Activated T-cell treated with anti-CD3 and anti-CD28 coated beads for 24 hours (primary cell): Measurements from ENCODE around the gene STOML1.
A peak's percentile ranks its signal among the peaks of the same experiment; 100 is the strongest.

Source experiments
- DNase-seq: peaks from one replicate; pipeline ENCODE4 v3.0.0-alpha.2; 2020; ENCODE audit warnings: low read depth

Gene STOML1, protein sequence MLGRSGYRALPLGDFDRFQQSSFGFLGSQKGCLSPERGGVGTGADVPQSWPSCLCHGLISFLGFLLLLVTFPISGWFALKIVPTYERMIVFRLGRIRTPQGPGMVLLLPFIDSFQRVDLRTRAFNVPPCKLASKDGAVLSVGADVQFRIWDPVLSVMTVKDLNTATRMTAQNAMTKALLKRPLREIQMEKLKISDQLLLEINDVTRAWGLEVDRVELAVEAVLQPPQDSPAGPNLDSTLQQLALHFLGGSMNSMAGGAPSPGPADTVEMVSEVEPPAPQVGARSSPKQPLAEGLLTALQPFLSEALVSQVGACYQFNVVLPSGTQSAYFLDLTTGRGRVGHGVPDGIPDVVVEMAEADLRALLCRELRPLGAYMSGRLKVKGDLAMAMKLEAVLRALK

DNA sequence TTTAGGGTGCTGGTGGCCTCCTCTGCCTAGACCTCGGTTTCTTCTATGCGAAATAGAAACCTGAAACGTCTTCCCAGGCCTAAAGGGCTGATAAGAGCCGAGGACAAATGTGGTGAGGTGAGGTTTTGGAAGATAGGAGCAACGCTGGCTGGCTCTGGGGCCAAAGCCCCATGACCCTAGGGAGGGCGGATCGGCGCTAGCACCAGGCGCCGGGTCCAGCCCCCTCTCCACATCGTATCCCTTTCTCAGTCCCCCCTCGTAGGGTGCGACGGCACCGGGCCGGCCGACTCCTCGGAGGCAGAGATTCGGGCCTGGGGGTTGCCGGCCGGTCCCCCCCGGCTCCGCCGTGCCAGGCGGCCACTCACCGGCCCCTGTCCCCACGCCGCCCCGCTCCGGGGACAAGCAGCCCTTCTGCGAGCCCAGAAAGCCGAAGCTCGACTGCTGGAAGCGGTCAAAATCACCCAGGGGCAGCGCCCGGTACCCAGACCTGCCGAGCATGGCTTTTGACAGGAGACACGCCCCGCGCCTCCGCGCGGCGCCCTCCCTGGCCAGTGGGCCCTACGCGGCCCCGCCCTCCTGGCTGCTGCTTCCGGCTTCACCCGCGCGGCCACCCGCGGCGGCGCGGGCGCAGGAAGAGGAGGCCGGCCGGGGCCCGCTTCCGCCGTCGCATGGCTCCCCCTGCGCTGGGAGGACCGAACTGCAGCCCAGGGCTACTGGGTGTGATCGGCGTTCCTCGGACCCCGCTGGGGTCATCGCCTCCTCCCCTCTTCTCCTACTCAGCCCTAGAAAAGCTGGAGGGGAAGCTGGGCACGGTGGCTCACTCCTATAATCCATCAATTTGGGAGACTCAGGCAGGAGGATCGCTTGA lies at the start of gene STOML1:
Gene STOML1 (minus strand): TSS at position 570 of the 868 bp plus-strand sequence. CDS start 72 bp downstream, at position 498.
- peak; percentile 94 for DNase-seq

DNA sequence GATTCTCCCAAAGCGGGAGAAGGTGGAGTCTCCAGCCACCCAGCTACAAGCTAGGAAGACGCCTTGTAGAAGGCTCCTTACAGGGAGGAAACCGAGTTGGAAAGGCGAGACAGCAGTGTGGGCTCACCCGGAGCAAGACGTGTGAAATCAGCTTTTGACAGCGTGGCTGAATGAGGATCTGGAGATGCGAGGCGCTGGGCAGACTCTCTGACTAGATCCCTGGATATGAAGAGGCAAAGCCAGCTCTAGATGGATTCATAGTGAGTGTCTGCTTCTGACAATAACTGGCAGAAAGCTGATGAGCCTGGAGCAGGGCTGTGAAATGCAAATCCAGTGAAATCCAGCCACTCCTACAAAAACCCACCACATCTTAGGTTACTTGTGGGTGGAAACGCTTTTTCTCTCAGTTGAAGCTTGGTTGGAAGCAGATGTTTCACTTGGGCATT lies 49.2 kb upstream of the STOML1 start:
- no peak for DNase-seq

DNA sequence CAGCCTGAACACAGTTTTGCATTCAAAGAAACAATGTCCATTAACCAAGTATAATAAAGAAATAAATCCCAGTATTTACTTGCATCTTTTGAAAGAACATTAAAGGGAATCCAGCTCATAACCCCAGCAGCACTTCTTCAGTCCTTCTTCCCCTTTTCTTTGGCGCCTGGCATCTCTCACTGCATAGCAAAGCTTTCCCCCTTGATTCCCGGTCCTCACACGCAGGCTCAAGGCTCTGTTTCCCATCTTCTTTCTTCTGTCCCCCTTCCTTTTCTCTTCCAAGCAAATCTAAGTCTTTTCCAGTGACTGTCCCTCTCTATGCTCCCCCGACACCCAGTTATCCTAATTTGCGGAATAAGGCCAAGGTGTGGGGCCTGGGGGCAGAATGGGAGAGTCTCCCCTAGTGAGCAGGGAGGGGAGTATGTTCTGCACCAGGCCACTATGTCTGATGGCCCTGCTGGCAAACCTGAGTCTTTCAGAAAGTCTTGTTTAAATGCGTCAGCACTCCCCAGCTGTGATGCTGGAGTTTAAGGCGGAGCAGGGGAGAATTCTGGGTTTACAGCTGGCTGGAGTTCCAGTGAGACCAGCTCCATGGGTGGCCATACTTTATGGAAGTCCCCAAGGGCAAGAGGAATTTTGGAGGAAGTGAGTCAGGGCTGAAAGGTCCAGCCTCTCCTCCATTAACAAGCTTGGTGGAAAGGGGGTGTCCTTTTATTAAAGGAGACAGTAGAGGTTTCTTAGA lies 48.2 kb upstream of the STOML1 start:
- DNase-seq, result no peak

DNA sequence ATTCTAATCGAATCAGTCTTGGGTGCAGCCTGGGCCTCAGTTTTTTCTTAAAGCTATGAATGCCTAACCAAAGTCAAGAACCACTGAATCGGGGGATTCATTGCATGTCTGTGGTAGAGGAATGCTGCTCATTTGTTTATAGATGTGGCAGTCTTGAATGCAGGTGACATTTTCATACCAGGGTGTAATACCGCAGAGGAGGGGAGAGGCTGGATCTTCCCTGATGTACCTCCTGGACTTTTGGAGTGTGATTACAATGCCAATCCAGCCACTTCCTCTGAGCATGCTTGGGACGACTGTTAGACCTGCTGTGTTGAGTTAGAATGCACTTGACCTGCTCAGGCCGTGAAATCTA lies 47.5 kb upstream of the STOML1 start:
- DNase-seq, result no peak

DNA sequence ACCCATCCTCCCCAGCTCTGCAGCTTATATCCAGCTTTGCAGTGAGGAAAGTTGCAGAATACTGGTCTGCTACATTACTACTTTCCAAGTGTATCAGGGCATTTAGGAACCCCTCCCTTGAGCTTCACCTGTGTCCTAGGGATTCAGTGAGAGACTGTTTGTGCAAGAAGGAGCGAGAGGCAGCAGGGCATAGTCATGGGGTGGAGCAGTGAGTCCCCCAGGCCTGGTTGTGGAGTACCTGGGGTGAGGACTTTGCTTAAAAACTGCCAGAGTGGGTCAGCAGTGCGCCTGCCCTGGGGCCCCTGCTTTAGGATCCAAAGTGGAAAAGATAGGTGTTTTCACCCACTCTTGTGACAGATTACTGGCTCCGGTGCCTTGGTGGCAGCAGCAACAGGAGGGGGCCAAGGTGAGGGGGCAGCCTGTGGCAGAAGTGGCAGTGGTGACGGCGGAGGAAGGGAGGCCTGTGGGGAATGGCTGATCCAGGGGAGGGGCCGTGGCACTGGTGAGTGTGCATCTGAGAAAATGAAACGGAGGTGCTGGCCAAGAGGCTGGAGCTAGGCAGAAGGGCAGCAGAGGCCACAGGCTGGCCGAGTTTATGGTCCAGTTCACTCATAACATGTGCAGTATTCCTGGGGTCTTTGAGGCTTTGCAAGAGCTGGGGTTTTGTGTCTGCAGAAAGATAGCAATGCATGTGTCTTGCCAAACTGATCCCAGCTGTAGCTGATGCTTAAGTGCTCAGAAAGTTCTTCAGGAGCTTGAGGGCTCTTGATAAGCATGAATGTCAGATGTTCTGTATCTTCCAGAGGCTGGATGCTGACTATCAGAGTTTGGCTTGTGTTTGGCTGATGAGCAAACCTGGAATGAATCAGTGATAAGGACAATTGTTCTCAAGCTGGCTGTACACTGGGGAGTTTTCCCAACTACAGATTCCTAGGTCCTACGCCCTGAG lies 46.9 kb upstream of the STOML1 start:
- no peak for DNase-seq

DNA sequence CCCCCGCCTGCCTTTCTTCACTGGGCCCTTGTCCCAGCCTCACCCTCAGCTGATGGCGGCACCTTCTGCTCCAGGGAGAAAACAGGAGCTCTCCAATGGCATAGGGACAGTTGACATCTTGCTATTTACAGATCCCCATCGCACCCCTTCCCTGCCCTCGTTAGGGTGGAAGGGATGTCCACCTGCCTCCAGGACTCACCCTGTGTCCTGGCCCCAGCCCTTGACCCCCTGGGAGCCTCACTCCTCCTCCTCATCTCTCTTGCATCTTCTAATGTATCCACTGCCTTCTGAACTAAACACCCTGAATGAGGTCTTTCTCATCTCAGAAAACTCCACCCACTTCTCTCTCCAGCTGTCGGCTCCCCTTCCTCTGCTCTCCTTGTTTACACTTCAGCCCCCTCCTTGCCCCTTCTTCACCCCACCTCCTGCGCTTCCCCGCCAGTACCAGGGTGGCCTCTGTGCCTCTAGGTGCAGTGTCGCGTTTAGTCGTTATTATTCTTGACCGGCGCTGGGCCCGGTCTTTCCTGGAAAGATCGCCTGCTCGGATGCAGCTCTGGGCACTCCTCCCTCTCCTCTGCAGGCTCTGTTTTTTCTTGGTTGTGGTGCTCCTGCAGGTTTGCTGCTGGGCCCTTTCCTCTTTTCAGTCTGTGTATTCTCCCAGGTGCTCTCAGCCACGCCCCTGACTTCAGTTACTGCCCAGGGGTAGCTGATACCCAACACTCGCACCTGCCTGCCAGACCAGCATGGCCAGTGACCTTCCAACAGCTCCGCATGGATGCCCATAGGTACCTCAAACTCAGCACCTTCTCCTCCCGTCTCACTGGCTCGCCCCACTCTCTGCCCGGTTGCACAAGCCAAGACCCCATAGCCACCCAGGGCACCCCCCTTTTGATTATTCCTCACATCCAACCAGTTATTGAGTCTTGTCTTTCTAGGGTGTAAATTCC lies 45.3 kb upstream of the STOML1 start:
- no peak for DNase-seq

DNA sequence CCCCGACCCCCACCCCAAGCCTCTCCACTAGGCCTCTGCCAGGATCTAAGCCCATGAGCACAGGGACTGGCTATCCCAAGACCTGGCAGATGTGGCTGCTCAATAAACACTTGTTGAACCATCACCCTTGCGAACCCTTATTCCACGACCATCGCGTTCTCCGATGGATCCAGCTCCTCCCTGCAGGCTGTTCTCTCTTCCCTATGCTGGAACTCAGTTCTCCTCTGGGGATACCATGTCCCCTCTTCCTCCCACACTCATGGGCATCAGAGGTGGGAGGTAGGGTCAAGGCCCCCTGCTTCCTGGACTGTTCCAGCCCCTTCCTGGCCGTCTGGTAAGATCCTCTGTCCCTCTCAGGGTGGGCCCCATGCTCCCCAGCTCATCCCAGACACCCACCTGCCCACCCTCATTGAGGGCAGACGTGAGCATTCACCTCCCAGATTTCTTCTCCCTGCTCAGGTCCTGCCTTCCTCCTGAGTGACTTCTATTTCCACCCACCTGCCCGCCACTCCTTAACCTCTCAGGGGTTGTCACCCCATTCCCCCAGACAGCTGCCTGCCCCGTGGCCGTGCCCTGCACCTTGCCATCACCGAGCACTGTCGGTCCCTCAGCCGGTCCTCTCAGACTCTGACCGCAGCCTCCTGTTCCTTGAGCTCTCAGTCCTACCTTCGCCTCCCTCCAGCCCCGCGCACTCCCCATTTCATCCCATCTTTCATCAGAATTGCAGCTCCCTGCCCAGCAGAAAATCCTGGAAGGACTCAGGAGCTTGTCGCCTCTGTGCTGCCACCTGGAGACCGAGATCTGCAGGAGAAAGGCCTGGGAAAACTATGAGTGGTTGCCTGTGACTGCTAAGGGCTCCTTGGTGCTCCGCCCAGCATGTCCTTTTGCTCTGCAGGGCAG lies 44.4 kb upstream of the STOML1 start:
- DNase-seq, result no peak

DNA sequence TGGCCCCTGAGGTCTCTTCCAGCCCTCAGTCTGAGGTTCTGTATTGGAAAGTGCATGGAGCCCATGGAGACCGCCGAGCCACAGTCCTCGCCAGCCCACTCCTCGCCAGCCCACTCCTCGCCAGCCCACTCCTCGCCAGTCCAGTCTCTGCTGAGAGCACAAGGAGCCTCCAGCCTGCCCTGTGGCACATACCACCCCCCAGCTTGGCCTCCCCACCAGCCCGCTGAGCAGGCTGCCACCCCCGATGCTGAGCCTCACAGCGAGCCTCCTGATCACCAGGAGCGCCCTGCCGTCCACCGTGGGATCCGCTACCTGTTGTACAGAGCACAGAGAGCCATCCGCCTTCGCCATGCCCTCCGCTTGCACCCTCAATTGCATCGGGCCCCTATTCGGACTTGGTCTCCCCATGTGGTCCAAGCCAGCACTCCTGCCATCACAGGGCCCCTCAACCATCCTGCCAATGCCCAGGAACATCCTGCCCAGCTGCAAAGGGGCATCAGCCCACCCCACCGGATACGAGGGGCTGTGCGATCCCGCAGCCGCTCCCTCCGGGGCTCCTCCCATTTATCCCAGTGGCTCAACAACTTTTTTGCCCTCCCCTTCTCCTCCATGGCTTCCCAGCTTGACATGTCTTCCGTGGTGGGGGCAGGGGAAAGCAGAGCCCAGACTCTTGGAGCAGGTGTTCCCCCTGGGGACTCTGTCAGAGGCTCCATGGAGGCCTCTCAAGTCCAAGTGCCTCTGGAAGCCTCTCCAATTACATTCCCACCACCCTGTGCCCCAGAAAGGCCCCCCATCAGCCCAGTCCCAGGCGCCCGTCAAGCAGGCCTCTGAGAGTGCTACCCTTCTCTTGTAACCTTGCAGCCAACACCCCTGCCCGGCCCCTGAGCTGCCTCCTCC lies 43.3 kb upstream of the STOML1 start:
- no peak for DNase-seq

DNA sequence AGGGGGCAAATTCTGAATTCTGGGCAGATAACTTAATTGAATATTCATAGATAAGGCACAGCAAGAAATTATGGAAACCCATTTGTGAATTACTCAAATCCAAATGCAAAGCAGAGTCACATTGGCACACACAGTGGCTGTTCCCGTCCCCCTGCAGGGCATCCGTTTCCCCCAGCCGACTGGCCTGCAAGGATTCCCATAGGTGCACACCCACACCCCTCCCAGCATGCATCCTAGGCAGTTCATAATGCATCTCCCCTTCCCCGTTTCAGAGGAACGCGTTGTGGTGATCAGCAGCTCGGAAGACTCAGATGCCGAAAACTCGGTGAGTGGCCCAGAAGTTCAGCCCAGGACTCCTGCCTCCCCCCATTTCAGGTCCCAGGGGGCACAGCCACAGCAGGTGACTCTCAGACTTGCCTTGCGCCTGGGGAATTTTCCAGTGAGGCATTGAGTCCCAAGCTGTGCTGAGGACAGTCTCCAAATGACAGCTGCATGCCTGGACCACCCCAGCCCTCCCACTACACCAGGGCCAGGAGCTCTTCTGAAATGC lies 42.2 kb upstream of the STOML1 start:
- DNase-seq, result no peak

DNA sequence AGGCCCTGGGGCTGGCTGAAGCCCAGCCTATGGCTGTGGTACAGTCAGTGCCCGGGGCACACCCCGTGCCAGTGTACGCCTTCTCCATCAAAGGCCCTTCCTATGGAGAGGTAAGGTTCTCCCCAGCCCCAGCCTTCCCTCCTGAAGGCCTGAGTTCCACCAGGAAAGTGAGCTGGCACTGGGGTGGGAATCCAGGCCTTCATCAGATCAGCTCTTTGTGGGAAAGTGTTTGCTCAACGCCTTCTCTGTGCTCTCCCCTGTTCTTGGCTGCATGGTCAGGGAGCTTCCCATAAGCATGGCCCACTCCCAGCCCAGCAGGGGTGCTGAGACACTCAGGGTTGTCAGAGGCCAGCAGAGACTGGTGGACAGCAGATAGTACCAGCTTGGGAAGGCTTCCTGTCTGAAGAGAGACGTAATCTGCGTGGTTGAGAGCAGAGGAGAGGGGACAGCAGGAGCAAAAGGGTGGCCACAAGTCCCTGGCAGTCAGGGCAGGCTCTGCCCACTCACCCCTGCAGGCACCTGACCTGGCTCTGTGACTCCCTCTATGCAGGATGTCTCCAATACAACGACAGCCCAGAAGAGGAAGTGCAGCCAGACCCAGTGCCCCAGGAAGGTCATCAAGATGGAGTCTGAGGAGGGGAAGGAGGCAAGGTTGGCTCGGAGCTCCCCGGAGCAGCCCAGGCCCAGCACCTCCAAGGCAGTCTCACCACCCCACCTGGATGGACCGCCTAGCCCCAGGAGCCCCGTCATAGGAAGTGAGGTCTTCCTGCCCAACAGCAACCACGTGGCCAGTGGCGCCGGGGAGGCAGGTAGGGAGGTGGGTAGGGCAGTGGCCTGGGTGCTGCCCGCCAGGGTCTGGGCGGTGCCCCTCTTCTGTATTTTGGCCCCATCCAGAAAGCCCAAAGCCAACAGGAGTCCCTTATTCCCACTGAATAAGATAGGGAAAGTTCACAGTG lies 40.8 kb upstream of the STOML1 start:
- no peak for DNase-seq

DNA sequence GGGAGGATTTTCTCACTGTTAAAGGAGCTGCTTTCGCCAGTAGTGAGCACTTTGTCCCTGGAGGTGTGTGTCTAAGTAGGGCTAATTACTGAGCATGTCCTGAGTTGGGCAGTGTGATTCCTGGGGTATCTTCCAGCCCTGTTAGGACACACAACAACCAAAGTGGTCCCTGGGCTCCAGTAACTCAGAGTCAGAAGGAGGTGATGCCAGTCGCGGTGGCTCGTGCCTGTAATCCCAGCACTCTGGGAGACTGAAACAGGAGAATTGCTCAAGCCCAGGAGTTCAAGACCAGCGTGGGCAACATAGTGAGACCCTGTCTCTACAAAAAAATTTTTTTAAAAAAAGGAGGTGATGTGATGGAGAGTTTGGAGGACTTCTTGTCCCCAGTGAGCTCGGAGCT lies 40.0 kb upstream of the STOML1 start:
- no peak for DNase-seq

DNA sequence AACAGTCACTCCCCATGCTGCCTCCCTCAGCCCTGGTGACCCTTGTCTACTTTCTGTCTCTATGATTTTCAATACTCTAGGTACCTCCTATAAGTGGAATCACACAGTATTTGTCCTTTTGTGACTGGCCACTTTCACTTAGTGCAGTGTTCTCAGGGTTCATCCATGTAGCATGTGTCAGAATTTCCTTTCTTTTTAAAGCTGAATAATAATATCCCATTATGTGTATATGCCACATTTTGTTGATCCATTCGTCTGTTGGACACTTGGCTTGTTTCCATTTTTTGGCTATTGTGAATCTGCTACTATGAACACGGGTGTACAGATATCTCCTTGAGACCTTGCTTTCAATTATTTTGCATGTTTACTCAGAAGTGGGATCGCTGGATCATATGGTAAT lies 36.6 kb upstream of the STOML1 start:
- DNase-seq, result no peak

DNA sequence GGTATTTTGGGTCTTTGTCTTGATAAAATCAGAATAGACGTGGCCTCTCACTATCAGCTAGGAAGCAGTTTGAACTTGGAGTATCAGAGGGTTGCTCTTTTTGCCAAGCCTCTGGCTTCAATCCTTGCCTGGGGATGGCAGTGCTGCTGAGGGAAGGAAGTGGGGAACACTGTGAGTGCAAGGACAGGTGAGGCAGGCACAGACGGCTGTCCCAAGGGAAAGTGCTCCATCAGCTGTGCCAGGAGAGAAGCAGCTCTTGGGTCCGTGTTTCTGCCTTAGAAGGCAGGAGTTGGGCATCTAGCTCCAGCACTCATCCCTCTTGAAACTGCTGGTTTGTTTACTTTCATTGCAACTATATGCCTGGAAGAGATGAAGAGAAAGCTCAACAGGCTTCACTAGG lies 35.6 kb upstream of the STOML1 start:
- no peak for DNase-seq

DNA sequence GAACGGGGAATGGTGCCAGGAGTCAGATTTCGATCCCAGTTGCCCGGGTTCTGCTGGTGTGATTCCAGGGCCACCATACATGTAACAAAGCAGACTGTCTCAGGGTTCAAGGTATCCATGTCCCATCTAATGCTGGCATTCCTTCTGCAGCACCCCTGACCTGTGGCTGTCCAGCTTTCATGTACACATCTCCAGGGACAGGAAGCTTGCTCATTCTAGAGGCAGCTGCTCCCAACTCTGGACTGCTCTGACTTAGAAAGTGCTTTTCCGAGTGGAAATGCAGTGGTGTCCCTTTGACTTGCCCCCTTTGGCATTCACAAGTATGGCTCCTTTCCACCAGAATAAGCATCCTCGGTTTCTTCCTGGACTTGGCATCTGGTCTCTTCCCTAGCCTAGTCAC lies 33.3 kb upstream of the STOML1 start:
- no peak for DNase-seq

DNA sequence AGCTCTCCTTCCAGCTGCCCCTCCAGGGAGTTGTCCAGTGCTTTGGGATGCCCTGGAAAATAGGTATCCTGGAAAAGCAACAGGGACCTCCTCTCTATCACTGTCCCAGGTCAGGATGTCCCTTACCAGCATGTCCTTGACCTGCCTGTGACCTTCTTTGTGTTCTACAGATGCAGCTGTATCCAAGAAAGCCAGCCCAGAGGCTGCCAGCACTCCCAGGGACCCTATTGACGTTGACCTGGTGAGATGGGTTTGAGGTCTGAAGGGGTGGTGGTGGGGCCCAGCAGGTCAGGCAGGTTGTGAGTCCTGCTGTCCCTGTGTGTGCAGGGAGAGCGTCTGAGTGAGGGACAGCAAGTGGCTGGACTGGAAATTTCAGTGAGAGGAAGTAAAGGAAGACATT lies 32.6 kb upstream of the STOML1 start:
- DNase-seq, result no peak

DNA sequence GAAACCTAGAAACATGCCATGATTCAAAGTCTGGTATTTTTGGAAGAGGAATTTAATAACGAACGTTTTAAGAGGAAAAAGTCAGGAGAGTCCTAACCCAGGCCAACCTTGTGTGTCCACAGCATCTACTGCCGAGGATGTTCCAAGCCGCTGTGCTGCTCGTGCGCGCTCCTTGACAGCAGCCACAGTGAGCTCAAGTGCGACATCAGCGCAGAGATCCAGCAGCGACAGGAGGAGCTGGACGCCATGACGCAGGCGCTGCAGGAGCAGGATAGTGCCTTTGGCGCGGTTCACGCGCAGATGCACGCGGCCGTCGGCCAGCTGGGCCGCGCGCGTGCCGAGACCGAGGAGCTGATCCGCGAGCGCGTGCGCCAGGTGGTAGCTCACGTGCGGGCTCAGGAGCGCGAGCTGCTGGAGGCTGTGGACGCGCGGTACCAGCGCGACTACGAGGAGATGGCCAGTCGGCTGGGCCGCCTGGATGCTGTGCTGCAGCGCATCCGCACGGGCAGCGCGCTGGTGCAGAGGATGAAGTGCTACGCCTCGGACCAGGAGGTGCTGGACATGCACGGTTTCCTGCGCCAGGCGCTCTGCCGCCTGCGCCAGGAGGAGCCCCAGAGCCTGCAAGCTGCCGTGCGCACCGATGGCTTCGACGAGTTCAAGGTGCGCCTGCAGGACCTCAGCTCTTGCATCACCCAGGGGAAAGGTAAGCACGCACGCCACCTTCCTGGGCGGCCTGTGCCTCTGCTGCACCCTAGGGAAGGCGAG lies 30.8 kb upstream of the STOML1 start:
- no peak for DNase-seq
